ENCODE measurements around the gene SYT9.

SYT9 gene

DNA sequence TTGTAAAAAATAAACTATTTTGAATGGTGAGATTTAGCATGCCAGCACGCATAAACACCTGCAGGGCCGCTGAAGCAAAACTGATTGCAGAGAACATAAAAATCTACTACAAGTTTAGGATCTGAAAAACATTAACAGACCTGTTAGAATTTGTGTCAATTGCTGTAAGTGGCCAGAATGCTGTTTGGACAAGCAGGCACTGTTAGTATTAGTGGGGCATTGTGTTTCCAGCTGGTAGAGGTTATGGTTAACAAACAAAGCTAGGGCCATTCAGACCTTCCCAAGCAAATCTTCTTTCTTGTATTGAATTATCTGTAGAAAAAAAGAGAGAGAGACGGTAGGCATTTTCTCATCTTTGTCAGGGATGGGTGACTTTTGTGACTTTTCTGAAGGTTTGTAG is 176.0 kb downstream of the SYT9 start:
- DNase-seq (ENCODE audit: low read depth), result no peak

GRCh38 chr11:7428196-7428595 is 176.5 kb downstream of the SYT9 start:
- DNase-seq (ENCODE audit: low read depth), result no peak

DNA sequence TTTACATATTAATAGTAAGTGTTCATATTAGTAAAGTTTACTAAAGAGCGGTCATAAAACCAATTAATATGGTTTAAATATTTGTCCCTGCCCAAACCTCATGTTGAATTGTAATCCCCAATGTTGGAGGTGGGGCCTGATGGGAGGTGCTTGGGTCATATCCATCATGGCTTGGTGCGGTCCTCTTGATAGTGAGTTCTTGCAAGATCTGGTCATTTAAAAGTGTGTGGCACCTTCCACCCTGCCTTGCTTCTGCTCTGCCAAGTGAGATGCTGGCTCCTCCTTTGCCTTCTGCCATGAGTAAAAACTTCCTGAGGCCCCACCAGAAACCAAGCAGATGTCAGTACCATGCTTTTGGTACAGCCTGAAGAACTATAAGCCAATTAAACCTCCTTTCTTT is 178.8 kb downstream of the SYT9 start:
- no peak for DNase-seq (ENCODE audit: low read depth)

GRCh38 chr11:7435176-7435575 is 183.5 kb downstream of the SYT9 start:
- DNase-seq (ENCODE audit: low read depth), result no peak

GRCh38 chr11:7436146-7436545 is 184.4 kb downstream of the SYT9 start:
- no peak for DNase-seq (ENCODE audit: low read depth)

GRCh38 chr11:7436657-7437056 is 185.0 kb downstream of the SYT9 start:
- DNase-seq (ENCODE audit: low read depth), result no peak

GRCh38 chr11:7437696-7438095 is 186.0 kb downstream of the SYT9 start:
- DNase-seq (ENCODE audit: low read depth), result no peak

GRCh38 chr11:7439746-7440320 is 188.1 kb downstream of the SYT9 start:
- no peak for DNase-seq (ENCODE audit: low read depth)

DNA sequence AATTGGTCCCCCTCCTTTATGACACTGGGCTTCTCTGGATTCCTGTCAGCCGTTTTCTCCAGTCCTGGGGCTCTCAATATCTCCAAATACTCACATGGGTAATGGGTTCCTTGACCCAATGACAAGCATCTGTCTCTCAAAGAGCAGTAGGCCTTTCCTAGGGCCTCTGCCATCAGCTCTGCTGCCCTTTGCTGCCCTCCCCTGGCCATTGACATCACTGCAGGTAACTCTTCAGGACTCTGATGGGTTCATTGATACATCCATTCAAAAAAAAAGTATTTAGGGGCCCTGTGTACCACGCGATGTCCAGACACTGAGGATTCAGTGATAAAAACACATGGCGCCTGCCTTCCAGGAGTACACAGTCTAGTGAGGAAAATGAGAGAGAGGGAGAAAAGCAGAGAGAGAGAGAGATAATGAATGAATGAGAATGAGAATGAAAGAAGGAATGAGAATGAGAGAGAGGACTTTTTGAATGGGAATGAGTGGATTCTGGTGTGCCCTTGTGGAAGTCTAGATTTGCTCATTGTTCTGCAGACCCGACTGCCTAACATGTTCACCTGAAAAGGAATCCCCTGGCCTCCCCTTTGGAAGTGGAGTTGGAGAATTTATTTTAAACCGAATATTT is 191.0 kb downstream of the SYT9 start:
- DNase-seq (ENCODE audit: low read depth), result no peak

DNA sequence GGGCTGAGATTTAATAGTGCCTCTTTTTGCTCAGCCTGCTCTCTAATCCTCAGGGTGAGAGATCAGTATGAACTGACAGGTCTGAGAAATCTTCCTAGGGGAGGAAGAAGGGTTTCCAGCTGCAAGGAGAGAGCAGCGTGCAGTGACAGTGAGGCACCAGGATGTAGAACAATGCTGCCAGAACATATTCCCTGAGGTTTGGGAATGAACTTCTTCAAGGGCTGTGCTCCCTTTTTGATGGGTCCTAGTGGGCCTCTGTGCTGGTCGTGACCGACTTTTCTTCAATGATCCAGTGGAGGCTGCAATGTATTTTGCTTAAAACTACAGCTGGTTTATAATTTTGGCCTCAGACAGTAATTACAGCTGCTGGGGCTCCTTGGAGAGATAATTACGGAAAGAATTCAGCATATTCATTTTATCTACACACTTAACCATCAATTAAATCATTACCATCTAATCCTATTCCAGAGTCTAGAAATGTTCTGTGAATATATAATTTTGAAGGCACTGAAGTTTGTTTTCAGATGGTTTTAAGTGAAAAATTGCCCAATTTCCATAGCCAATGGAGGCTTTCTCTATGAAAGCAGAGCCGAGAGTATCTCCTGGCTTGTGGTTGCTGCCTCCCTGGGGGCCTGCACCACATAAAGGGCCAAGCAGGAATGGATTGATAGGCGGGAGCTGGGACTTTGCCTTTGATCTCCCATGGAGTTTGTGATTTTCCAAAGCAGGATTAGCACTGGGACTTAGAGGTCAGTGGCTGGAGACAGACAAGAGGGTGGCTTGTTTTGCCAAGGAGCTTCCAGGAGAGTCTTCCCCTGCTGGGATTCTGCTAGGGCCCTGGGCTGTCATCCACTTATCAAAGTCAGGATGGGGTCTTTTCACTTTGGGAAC is 192.6 kb downstream of the SYT9 start:
- DNase-seq (ENCODE audit: low read depth), result no peak

- DNase-seq (ENCODE audit: low read depth), result no peak
Observed at GRCh38 chr11:7445564-7445963, 193.9 kb downstream of the SYT9 start.

DNA sequence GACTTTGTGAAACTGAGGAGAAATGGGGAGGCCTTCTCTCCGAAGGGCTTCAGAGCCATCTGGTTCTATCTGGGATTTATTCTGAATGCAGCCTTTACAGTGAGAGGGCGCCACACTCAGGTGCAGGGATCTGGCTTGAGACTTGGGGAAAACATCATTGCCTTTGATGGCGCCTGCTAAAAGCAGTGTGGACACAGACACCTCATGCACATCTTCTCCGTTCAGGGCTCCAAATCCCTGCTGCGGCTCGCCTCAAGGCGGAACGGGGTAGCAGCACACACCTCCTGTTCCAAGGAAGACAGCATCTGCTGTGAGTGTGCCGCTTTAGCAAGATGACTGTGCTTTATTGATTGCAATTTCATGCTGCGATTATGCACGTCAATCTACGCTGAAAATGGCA is 196.5 kb downstream of the SYT9 start:
- no peak for DNase-seq (ENCODE audit: low read depth)

GRCh38 chr11:7449211-7449840 is 197.6 kb downstream of the SYT9 start:
- no peak for DNase-seq (ENCODE audit: low read depth)

GRCh38 chr11:7449841-7450214 is 198.1 kb downstream of the SYT9 start:
- DNase-seq (ENCODE audit: low read depth), result no peak

DNA sequence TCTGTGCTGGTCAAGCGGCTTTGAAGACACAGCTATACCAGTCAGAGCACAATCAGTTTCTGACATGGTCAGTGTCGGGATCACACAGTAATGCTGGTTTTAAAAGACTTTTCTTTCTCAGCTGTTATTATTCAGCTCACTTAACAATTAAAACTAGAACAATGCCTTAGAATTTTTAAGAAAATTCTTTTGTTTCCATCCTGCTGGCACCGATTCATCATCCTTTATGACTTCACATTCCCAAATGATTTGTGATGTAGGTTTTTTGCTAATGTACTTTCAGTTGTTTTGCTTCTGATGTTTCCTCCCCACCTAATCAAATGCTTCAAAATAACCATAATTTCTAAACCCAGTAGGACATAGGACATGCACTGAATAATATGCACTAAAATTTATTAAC is 199.1 kb downstream of the SYT9 start:
- no peak for DNase-seq (ENCODE audit: low read depth)

DNA sequence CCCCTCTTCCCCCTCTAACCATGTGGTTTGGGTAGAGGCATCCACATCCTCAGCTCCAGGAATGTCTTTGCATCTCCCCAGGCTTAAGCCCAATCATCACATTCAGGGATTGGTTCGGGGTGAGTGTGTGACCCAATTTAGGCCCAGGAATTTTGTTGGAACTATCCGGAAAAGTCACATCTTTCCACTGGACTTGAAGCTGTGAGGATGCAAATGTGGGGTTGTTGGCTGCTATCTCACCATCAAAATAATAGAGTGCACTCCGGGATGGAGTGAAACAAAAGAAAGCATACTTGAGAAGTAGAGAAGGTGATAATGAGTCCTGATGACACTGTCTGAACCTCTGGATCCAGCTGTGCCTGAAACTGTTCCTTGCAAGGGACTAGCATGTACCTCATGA is 199.8 kb downstream of the SYT9 start:
- no peak for DNase-seq (ENCODE audit: low read depth)

DNA sequence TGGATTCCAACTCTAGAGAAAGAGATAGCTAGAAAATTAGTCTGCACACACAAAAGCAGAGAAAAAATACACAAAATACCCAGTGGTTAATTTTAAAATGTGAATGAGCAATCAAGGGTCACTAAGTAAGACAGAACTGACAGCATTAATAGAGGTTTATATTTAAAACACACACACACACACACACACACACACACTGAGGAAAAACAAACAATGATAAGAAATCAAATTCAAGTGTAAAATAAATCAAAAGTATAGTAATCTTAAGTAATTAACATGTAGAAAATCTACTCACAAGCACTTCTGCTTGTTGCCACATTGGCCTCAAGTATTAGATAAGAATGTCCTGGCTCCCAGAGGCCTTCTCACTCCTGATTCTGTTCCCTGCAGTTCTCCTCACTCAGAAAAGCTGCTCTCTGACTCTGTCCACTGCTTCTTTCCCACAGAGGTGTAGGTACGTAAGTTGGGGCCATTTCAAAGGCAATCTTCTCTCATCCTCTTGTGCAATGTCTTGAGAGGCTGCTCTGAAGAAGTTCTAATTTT is 200.3 kb downstream of the SYT9 start:
- no peak for DNase-seq (ENCODE audit: low read depth)

- no peak for DNase-seq (ENCODE audit: low read depth)
Observed at GRCh38 chr11:7454854-7455253, 203.2 kb downstream of the SYT9 start.

DNA sequence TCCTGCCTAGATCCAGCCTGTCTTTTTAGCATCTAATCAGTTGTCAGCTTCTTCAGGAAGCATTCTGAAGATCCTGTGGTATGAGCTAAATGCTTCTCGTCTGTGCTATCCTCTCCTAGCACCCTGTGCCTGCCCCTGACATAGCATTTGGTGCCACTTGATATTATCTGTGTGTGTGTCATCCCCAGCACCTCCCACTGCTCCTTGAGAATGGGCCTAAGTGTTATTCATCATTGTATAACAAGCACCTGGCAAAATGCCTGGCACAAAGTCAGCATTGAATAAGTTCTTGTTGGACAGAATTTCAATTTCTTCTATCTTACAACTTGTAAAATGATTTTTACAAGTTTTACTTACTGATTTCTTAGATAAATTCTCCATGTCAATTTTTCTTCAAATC is 205.5 kb downstream of the SYT9 start:
- DNase-seq (ENCODE audit: low read depth), result no peak

DNA sequence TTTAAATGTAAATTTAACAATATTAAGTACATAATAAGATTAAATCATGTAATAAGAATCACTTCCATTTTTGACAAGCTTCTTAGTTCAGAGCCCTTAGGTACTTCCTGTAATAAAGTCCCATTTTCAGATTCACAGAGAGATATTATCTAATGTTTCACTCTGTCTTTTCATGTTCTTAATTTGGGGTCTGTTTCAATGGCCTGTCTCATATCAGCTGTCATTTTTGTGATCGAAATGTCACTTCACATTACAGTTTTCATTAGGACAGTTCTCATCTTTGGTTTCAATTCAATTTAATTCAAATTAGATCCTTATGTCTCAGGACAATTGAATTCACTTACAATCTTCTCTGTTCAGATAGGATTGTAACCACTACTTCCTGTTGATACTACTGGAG is 211.0 kb downstream of the SYT9 start:
- no peak for DNase-seq (ENCODE audit: low read depth)

- DNase-seq (ENCODE audit: low read depth), result no peak
Observed at GRCh38 chr11:7467652-7468051, 215.9 kb downstream of the SYT9 start.

DNA sequence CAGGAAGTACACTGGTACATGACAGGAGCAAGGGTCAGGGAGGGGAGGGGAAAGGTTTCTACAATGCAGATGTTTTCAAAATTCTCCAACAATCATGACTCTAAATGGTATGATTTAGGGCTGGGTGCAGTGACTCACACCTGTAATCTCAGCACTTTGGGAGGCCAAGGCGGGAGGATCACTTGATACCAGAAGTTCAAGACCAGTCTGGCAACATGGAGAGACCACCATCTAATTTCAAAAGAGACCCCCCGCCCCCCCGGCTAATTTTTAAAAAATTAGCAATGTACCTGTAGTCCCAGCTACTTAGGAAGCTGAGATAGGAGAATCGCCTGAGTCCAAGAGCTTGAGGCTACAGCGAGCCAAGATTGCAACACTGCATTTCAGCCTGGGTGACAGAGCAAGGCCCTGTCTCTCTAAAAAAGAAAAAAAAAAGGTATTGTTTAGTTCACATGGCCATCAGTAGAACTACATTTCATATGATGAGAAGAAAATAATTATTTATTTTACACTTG is 217.7 kb downstream of the SYT9 start:
- DNase-seq (ENCODE audit: low read depth), result no peak
